8988T (cell line): ENCODE results near the gene TNK2.

Source experiments
- DNase-seq: peaks from one replicate; pipeline ENCODE4 v3.0.0; 2011

Gene TNK2

GRCh38 chr3:195897853-195898415 lies 10.4 kb downstream of the TNK2 start:
- DNase-seq: no peak

DNA sequence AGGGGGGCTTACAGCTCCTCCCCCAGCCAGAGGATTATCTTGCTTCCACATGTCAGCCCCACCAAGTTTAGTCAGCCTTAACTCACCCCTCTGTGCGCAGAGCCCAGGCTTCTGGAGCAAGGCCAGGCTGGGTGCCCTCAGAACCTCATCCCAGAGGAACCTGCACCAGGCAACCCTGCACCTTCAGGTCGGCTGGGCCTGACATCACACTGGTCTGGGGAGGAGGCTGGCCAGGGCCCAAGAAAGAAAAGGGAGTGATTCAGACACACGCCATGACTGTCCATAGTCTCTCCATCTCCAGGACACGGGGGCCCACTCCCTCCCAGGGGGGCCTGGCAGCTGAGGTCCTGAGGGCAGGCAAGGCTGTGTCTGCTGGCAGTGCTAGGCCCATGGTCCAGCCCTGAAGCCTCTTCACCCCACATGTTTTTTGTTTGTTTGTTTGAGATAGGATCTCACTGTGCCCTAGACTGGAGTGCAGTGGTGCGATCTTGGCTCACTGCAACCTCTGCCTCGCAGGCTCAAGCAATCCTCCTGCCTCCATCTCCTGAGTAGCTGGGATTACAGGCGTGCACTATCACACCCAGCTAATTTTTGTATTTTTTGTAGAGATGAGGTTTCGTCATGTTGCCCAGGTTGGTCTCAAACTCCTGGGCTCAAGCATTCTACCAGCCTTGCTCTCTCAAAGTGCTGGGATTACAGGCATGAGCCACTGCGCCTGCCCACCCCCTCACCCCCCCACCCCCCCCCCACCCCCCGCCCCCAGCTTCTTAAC lies 11.1 kb downstream of the TNK2 start:
- no peak for DNase-seq

DNA sequence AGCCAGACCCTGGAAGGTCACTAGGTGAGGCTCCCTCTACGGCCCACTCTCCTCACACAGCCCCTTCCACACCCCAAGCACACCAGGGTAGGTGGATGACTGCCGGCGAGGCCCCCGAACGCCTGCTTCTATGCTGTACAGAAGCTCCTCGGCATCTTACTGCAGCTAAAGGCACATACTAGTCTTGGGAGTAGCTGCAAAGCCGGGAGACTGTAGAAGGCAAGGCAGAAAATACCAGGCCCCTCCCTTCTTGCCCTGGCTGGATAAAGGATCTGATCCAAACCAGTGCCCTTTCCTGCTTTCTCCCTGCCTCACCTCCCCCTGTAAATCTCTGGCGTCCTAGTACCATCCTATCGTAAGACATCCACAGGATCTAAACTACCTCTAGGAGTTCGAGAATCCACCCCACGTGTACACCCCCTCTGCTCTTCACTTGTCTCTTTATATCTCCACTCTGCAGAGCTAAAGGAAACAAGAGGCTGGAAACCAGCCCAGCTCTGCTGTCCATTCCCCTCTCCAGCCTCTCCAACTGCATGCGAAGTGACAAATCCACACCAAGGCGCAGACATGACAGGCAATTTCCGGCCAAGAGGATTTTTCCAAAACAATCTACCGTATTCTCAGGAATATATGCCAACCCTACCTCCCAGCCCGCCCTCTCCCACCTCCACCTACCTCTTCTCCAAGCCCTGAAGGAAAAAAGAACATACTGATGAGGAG lies 11.8 kb downstream of the TNK2 start:
- DNase-seq: no peak

GRCh38 chr3:195895861-195896360 lies 12.4 kb downstream of the TNK2 start:
- DNase-seq: peak; percentile 81

DNA sequence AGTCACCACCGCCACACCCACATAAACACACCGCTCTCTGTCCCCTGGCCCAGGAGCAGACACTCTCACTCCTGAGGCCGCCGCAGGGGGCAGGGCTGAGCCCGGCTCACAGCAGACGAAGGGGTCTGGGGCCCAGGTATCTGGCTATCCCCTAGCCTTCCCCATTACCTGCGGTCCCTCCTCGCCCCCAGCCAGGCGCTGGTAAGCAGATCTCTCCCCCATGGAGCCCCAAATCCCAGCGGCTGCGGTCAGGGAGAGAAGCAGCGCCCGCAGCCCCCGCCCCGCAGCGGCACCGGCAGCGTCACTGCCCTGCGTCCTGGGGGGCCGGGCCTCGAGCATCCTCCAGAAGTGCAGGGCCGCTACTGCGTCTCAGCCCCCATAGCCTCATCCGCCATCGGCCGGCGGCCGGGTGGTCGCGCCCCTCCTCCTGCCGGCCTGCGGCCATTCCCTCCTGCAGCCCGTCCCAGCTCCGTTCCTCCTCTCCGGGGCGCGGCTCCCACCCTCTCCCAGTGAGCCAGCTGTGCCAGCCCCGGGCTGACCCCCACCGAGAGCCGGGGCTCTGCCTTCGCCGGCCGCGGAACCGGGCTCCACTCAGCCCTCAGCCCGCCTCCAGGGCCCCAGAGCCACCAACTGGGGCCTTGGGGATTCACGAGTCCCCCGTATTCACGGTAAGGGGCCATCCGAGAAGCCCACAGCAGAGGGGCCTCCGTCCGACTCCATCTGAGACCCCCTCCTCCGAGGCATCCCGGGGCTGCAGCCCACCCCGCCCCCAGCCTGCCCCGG lies 13.1 kb downstream of the TNK2 start:
- peak; percentile 95 for DNase-seq

GRCh38 chr3:195893916-195894465 lies 14.4 kb downstream of the TNK2 start:
- DNase-seq: no peak

- DNase-seq: no peak
Measured at GRCh38 chr3:195893516-195893915, 14.8 kb downstream of the TNK2 start.

DNA sequence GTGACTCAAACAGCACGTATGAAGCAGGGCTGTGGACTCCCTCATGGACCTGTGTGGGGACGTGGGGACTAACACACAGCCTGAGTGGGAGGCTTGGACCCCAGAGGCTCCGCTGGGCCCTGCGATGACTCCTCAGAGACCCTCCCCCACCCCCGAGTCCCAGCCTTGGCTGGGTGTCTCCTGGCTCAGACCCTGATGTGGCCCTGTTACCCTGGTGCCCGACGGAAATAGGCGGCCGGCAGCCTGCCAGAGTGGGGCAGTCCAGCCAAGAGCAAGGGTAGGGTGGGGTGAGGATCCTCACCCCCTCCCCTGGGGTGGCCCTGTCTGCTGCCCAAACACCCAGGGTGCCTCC lies 15.3 kb downstream of the TNK2 start:
- no peak for DNase-seq

- DNase-seq: no peak
Measured at GRCh38 chr3:195892105-195893043, 16.0 kb downstream of the TNK2 start.

DNA sequence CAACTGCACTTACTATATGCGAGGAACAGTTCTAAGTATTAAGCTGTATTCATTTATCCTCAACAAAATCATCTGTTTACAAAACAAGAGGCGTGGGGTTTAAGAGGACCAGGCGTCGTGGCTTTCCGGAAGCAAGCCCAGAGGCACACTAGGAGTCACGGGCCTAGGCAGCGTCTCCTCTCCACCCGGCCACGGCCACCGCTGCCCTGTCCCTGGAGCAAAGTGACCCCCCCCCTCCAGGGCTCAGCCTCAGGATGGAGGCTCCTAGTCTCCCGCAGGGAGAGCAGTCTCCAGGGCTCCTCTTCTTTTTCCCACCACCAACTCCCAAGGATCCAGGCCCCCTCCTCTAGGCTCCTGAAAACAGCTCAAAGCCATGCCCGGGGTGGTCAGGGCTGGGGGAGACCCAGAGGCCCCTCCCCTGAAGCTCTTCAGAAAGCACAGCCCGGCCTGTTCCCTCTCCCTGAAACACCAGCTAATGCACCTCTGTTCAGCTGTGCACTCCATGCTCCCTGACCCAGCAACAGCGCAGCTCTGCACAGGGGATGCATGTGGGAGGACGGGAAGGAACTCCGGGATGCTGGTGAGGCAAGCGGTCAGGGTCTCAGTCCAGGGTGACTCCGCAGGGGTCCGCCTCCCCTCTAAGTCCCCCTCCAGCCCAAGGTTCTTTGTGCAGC lies 16.8 kb downstream of the TNK2 start:
- no peak for DNase-seq

DNA sequence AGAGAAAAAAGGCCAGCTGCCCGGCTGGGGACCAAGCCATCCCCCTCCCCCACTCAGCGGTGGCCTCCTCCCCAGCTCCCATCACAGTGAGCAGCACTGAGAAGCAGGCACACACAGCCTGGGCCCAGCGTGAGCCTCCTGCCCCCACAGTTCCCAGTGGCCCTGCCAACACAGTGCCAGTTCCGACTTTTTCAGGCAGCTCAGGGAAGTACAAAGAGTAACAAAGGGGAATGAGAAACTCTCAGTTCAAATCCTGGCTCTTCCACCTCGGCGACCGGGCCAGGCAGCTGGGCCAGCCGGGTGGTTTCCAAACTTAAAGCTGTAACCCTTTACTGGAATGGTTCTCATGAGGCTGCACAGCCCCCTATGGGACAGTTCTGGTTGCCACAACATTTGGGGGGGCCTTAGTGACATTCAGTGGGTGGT lies 18.5 kb downstream of the TNK2 start:
- DNase-seq: no peak

DNA sequence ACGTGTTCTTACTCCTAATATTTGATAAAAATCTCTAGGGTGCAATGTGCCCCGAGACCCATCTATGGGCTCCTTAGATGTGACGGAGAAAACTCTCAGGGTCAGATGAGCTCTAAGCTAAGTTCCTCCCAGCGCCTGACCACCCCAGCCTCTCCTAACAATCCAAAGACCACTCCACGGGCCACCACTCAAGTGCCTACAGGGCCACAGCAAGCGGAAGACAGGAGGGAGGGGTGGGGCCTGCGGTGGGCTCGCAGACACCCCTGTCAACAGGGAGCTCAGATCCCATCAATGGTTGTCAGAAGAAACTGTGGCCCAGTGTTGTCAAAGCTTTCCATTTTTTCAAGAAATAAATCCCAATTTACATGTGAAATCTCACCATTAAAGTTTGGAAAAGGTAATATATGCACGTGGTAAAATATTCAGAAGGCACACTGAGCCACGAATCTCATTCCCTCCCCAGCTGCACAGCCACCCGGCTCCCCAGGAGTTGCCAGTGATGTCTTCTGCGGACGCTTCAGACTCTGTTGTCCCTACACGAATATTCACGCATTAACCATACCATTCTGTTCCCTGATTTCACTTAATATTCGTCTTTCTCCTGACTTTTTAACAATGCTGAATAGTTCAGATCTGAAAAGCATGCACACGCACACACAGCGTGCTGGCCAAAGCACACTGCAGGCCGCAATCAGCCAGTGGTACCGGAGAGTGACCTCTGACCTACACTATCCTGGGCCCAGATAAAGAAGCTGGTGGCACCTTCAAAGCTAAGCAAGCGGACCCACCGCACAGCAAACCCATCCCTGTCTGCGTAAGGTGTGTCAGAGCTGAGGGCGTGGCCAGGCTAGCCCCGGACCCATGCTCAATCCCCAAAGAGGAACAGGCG lies 19.1 kb downstream of the TNK2 start:
- no peak for DNase-seq

DNA sequence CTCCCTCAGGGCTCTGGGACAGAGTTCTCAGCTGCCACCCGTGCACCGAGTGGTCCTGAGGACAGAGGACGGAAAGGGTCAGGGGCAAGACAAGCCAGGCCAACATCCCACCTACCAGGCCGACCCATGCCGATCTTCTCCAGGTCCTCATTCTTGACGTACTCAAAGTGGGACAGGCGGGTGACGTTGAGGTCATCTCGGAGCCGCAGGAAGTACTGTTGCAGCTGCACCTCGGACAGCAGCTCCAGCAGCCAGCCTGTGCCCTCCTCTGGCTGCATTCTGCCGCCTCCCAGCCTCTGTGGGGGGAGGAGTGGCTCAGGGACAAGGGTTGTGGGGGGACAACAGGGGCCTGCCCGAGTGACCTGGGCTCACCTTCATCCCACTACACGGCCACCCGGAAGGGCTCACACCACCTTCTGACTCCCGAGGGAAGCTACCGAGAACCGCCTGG lies 20.0 kb downstream of the TNK2 start:
- no peak for DNase-seq

DNA sequence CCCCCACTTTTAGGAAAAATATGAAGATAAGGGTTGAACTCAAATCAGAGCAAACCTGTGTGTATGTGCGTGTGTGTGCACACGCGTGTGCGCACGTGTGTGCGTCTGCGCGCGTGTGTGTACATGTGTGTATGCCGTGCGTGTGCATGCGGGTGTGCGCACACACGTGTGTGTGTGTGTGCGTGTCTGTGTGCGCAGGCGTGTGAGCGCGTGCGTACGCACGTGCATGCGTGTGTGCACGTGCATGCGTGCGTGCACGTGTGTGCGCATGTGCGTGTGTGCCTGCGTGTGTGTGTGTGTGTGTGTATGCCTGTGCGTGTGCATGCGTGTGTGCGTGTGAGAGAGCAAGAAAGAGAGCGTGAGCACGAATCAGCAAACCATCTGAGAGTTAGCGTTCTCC lies 20.7 kb downstream of the TNK2 start:
- no peak for DNase-seq

DNA sequence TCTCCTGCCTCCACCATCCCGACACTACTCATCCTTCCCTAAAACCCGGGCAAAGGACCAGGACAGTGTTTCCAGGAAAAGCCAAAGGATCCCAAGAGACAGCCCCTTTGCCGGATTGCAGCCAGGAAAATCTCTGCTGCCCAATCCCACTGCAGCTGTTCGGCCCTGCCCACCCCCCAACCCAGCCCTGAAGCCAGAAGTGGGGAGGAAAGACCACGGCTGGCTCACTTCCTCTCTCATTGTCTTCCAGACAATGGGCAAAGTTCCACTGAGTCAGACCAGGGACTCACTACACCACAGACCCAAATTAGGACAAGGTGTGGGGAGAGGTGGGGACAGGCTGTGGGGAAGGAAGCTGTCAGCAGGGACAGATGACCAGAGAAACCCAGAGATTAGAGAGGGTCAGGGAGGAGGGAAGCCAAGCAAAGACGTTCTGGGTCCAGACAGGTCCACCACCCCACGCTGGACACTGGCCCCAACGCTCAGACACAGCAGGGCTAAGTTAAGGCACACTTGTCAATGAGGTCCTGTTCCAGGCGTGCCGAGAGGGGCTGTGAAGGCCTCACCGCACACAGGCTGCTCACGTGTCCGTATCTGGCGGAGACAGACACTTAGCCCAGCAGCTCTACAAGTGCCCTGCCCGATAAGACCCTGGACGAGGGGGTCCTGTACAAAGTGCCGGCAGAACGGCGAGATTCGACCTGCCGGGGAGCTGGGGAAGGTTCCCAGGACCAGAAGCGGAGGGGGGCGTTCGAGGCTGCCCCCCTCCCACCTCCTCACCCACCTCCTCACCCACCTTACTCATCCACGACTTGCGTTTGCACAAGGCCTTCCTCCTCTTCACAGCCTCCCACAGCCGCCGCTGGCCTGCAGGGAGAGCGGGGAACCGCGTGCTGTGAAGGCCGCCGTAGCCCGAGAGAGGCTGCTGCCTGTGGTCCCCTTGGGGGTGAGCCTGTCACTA lies 21.9 kb downstream of the TNK2 start:
- DNase-seq: no peak

- no peak for DNase-seq
Measured at GRCh38 chr3:195885036-195885891, 23.1 kb downstream of the TNK2 start.

DNA sequence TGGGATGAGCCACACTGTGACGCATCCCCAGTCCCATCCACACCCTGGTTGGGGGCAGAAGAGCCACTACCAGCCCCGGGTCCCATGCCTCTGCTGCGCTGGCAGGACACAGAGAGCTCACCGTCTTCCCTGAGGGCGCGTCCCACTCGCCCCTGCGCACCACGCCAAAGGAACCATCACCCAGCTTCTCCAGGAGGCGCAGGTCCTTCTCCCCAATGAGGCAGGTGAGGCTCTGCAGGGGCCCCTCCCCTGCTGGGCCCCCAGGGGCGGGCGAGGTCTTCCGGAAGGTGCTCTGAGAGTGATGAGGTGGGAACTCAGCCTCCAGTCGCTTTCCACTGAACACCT lies 23.7 kb downstream of the TNK2 start:
- no peak for DNase-seq

- DNase-seq: no peak
Measured at GRCh38 chr3:195883801-195884200, 24.6 kb downstream of the TNK2 start.
